Measurements from ENCODE around the gene EVA1A.

EVA1A gene

DNA sequence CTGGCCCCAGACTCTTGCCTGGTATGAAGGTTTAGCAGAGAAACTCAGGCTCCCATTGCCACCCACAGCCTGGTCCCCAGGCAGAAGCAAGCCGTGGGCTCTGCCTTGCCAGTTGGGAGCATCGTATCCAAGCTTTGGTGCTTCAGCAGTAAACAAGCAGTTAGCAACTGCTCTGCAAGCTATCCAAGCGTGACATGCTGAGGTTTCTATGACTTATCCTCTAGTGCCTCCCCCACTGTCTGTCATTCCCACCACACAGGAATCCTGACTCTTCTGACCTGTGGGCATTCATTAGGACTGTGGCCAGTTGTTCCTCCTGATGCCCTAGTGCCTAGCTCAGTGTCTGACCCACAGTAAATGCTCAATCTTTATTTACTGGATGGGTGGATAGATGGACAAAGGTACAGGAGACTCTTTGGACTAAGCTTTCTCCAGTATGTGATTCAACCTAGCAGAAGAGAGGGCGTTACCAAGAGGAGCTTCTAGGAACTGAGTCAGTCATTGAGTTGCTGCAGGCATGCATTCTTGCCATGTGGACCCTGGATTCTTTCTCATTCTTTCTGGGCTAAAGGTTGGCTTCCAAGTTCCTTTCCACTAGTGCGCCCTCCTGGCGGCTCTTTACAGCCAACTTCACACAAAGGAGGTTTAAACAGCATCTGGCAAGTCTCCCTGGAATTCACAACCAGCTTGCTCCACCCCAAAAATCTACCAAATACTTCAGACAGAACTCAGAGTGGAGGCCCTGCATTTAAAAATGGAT is 45.2 kb upstream of the EVA1A start:
- no peak overlapping the region for H3K27ac ChIP-seq
- no peaks in the 10 kb centered on the region for H3K36me3 ChIP-seq (ENCODE audit: insufficient read depth, low read length)
- no peak overlapping the region for H3K9ac ChIP-seq (ENCODE audit: insufficient read length)
- H3K9me3 ChIP-seq (ENCODE audit: low read depth, low read length): no peaks in the 10 kb centered on the region
- no peak for TF ChIP-seq FOXP2 (optimal IDR thresholded peaks at IDR 0.05; ENCODE audit: control extremely low read depth, extremely low read length, insufficient read depth)
- TF ChIP-seq EZH2 (IDR thresholded peaks at IDR 0.05): no peak
- TF ChIP-seq POLR2AphosphoS5 (IDR thresholded peaks at IDR 0.05; ENCODE audit: borderline replicate concordance, low read depth, low read length): no peak
- DNase-seq (ENCODE audit: low read depth, low spot score): no peak
- no peak overlapping the region for H3K4me3 ChIP-seq

GRCh38 chr2:75604484-75604883 is 43.7 kb upstream of the EVA1A start:
- no peaks in the 10 kb centered on the region for H3K9me3 ChIP-seq (ENCODE audit: low read depth, low read length)
- H3K9ac ChIP-seq (ENCODE audit: insufficient read length): no peak overlapping the region
- TF ChIP-seq EZH2 (IDR thresholded peaks at IDR 0.05) (no peak), FOXP2 (optimal IDR thresholded peaks at IDR 0.05; ENCODE audit: control extremely low read depth, extremely low read length, insufficient read depth) (no peak), POLR2AphosphoS5 (IDR thresholded peaks at IDR 0.05; ENCODE audit: borderline replicate concordance, low read depth, low read length) (no peak)
- no peaks in the 10 kb centered on the region for H3K36me3 ChIP-seq (ENCODE audit: insufficient read depth, low read length)
- no peak for DNase-seq (ENCODE audit: low read depth, low spot score)
- H3K27ac ChIP-seq: no peak overlapping the region
- H3K4me3 ChIP-seq: no peak overlapping the region

GRCh38 chr2:75603477-75603876 is 42.7 kb upstream of the EVA1A start:
- Histone ChIP-seq H3K27ac (peak overlapping the region; percentile 64; the same call in 1 of the 2 replicates), H3K9me3 (ENCODE audit: low read depth, low read length) (no peaks in the 10 kb centered on the region), H3K36me3 (ENCODE audit: insufficient read depth, low read length) (no peaks in the 10 kb centered on the region), H3K9ac (ENCODE audit: insufficient read length) (no peak overlapping the region), H3K4me3 (no peak overlapping the region)
- DNase-seq (ENCODE audit: low read depth, low spot score): no peak
- no peak for TF ChIP-seq EZH2 (IDR thresholded peaks at IDR 0.05)
- TF ChIP-seq FOXP2 (optimal IDR thresholded peaks at IDR 0.05; ENCODE audit: control extremely low read depth, extremely low read length, insufficient read depth): peak; percentile 51

- Histone ChIP-seq H3K4me3 (peak overlapping the region; percentile 61), H3K27ac (peak overlapping the region; percentile 77; the same call in 1 of the 2 replicates), H3K36me3 (ENCODE audit: insufficient read depth, low read length) (no peaks in the 10 kb centered on the region), H3K9ac (ENCODE audit: insufficient read length) (no peak overlapping the region), H3K9me3 (ENCODE audit: low read depth, low read length) (no peaks in the 10 kb centered on the region)
- peak; percentile 59 for TF ChIP-seq FOXP2 (optimal IDR thresholded peaks at IDR 0.05; ENCODE audit: control extremely low read depth, extremely low read length, insufficient read depth)
- TF ChIP-seq POLR2AphosphoS5 (IDR thresholded peaks at IDR 0.05; ENCODE audit: borderline replicate concordance, low read depth, low read length): no peak
- TF ChIP-seq EZH2 (IDR thresholded peaks at IDR 0.05): no peak
- DNase-seq (ENCODE audit: low read depth, low spot score): peak; percentile 72
Measured at GRCh38 chr2:75602724-75603342, 42.1 kb upstream of the EVA1A start.

DNA sequence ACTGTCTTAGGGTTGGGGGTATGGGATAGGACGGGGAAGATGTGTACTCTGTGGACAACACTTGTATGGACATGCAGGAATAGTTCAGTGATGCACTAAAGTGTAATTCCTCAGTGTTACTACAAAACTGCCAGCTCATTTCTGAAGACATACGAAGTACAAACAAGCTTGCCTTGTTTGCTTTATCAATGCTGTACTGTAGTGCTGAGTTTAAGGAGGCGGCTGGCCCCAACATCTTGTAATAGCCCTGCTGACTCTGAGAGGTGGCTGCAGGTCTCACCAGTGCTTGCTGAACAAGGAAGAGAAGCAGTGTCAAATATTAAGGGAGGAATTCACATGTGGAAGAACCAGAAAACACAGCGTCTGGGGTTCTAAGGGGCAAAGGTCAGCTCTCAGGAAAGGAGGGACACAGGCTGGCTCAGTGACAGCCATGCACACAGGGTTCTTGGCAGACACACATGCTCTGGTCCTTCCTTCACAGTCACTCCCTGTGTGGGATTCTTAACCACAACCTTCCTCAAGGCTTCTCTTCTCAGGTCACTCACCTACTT is 39.8 kb upstream of the EVA1A start:
- H3K27ac ChIP-seq: no peak overlapping the region

DNA sequence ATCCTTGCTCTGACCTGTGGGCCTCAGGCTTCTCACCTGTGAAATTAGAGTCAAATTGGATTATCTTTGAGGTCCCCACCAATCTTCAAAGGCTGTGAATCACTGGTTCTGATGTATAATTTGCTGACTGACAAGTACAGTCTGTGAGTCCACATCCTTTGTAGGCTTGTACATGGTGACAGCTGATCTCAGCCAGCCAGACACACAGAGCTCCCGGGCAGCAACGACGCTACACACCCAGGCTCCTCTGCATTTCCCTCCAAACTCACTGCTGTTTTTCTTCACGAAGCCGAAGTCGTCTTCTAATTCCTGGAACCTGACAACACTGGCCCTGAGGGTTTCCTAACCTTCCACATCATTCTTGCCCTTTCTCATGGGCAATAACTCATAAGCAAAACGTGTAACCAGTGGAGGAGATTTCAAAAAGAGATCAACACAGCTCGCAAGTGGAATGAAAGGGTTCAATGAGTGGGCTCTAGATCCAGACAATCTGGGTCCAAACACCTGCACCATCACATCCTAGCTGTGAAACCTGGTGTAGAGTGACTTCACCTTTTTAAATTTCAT is 37.9 kb upstream of the EVA1A start:
- H3K9ac ChIP-seq (ENCODE audit: insufficient read length): no peak overlapping the region
- no peak for DNase-seq (ENCODE audit: low read depth, low spot score)
- H3K27ac ChIP-seq: no peak overlapping the region
- no peaks in the 10 kb centered on the region for H3K9me3 ChIP-seq (ENCODE audit: low read depth, low read length)
- H3K4me3 ChIP-seq: no peak overlapping the region
- TF ChIP-seq EZH2 (IDR thresholded peaks at IDR 0.05) (no peak), POLR2AphosphoS5 (IDR thresholded peaks at IDR 0.05; ENCODE audit: borderline replicate concordance, low read depth, low read length) (no peak), FOXP2 (optimal IDR thresholded peaks at IDR 0.05; ENCODE audit: control extremely low read depth, extremely low read length, insufficient read depth) (no peak)
- no peaks in the 10 kb centered on the region for H3K36me3 ChIP-seq (ENCODE audit: insufficient read depth, low read length)

More for the DNA sequence above, 39.8 kb upstream of the EVA1A start:
- H3K36me3 ChIP-seq (ENCODE audit: insufficient read depth, low read length): no peaks in the 10 kb centered on the region
- H3K9me3 ChIP-seq (ENCODE audit: low read depth, low read length): no peaks in the 10 kb centered on the region
- H3K4me3 ChIP-seq: no peak overlapping the region
- no peak overlapping the region for H3K9ac ChIP-seq (ENCODE audit: insufficient read length)
- DNase-seq (ENCODE audit: low read depth, low spot score): no peak
- TF ChIP-seq POLR2AphosphoS5 (IDR thresholded peaks at IDR 0.05; ENCODE audit: borderline replicate concordance, low read depth, low read length) (no peak), FOXP2 (optimal IDR thresholded peaks at IDR 0.05; ENCODE audit: control extremely low read depth, extremely low read length, insufficient read depth) (no peak), EZH2 (IDR thresholded peaks at IDR 0.05) (no peak)

GRCh38 chr2:75597949-75598348 is 37.2 kb upstream of the EVA1A start:
- TF ChIP-seq FOXP2 (optimal IDR thresholded peaks at IDR 0.05; ENCODE audit: control extremely low read depth, extremely low read length, insufficient read depth) (no peak), POLR2AphosphoS5 (IDR thresholded peaks at IDR 0.05; ENCODE audit: borderline replicate concordance, low read depth, low read length) (no peak), EZH2 (IDR thresholded peaks at IDR 0.05) (no peak)
- Histone ChIP-seq H3K4me3 (no peak overlapping the region), H3K9me3 (ENCODE audit: low read depth, low read length) (no peaks in the 10 kb centered on the region), H3K27ac (no peak overlapping the region), H3K9ac (ENCODE audit: insufficient read length) (no peak overlapping the region), H3K36me3 (ENCODE audit: insufficient read depth, low read length) (no peaks in the 10 kb centered on the region)
- no peak for DNase-seq (ENCODE audit: low read depth, low spot score)

DNA sequence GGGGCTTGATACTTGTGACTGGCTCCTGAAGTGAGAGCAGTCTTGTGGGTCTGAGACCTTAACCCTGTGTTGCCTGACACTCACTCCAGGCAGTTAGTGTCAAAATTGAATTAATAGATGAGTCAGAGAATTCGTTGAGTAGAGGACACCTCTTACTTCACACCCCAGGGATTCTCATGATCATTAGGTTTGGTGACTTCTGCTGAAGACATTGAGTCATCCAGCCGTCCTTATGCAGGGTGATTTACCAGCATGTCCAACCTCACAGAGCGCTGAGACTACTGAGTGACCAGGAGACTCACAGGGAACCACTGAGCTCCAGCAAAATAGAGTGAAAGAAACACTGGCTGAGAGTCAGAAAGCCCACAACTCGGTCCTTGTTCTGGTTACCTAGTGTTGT is 36.0 kb upstream of the EVA1A start:
- no peak for DNase-seq (ENCODE audit: low read depth, low spot score)
- H3K36me3 ChIP-seq (ENCODE audit: insufficient read depth, low read length): no peaks in the 10 kb centered on the region
- H3K9me3 ChIP-seq (ENCODE audit: low read depth, low read length): no peaks in the 10 kb centered on the region
- H3K27ac ChIP-seq: no peak overlapping the region
- no peak overlapping the region for H3K9ac ChIP-seq (ENCODE audit: insufficient read length)
- H3K4me3 ChIP-seq: no peak overlapping the region
- no peak for TF ChIP-seq POLR2AphosphoS5 (IDR thresholded peaks at IDR 0.05; ENCODE audit: borderline replicate concordance, low read depth, low read length)

Measured in SK-N-MC (cell line).